ENCODE data around the gene SRSF1.

Gene SRSF1

GRCh38 chr17:58019039-58019438 is 12.0 kb upstream of the SRSF1 start:
- TF ChIP-seq SIN3A (IDR thresholded peaks at IDR 0.05; ENCODE audit: borderline replicate concordance, insufficient read depth, low read length): no peak
- no peak for TF ChIP-seq REST (IDR thresholded peaks at IDR 0.05; ENCODE audit: insufficient read depth in 1 of 2, low read depth in 2 of 2, low read length in 2 of 2)
- no peak for TF ChIP-seq POLR2AphosphoS5 (IDR thresholded peaks at IDR 0.05; ENCODE audit: low read depth, low read length)
- no peak for TF ChIP-seq FOXP2 (optimal IDR thresholded peaks at IDR 0.05; ENCODE audit: borderline replicate concordance, extremely low read depth, extremely low read length, insufficient read depth)
- no peak for TF ChIP-seq TAF1 (IDR thresholded peaks at IDR 0.05; ENCODE audit: borderline replicate concordance, insufficient read depth, low read length)

GRCh38 chr17:58010067-58010799 is 3.2 kb upstream of the SRSF1 start:
- TF ChIP-seq TAF1 (IDR thresholded peaks at IDR 0.05; ENCODE audit: borderline replicate concordance, insufficient read depth, low read length): no peak

GRCh38 chr17:58007781-58008706 is 998 bp upstream of the SRSF1 start:
- no peak; the same call in 1 of the 2 replicates for TF ChIP-seq POLR2AphosphoS5 (IDR thresholded peaks at IDR 0.05; ENCODE audit: low read depth, low read length)
- TF ChIP-seq REST (IDR thresholded peaks at IDR 0.05; ENCODE audit: insufficient read depth in 1 of 2, low read depth in 2 of 2, low read length in 2 of 2): no peak
- no peak for TF ChIP-seq SIN3A (IDR thresholded peaks at IDR 0.05; ENCODE audit: borderline replicate concordance, insufficient read depth, low read length)

- TF ChIP-seq SIN3A (IDR thresholded peaks at IDR 0.05; ENCODE audit: borderline replicate concordance, insufficient read depth, low read length): peak; percentile 90; the same call in 1 of the 2 replicates
- 0 out of 4 replicates have a peak, but pooled peaks have one; percentile 27 to 42 for TF ChIP-seq REST (IDR thresholded peaks at IDR 0.05; ENCODE audit: insufficient read depth in 1 of 2, low read depth in 2 of 2, low read length in 2 of 2)
- no peak for TF ChIP-seq FOXP2 (optimal IDR thresholded peaks at IDR 0.05; ENCODE audit: borderline replicate concordance, extremely low read depth, extremely low read length, insufficient read depth)
Observed at GRCh38 chr17:58006560-58006923, 504 bp downstream of the SRSF1 start.

GRCh38 chr17:58005728-58006559 is 1.1 kb downstream of the SRSF1 start:
- TF ChIP-seq TAF1 (IDR thresholded peaks at IDR 0.05; ENCODE audit: borderline replicate concordance, insufficient read depth, low read length) (no peak), POLR2AphosphoS5 (IDR thresholded peaks at IDR 0.05; ENCODE audit: low read depth, low read length) (no peak), FOXP2 (optimal IDR thresholded peaks at IDR 0.05; ENCODE audit: borderline replicate concordance, extremely low read depth, extremely low read length, insufficient read depth) (no peak), SIN3A (IDR thresholded peaks at IDR 0.05; ENCODE audit: borderline replicate concordance, insufficient read depth, low read length) (no peak), REST (IDR thresholded peaks at IDR 0.05; ENCODE audit: insufficient read depth in 1 of 2, low read depth in 2 of 2, low read length in 2 of 2) (no peak)

Data from PFSK-1 (cell line).